Heart left ventricle (tissue), 13 donors: Measurements from ENCODE around the gene GAMT.

Source experiments
- POLR2A ChIP-seq, 2 donors: fragments of 450-650 bp; IDR thresholded peaks; one replicate each; pipeline ENCODE4 v1.6.1; 2017; ENCODE audit warnings: antibody characterized with exemption in 2 of 2, mild to moderate bottlenecking in 2 of 2, moderate library complexity in 2 of 2
- TF ChIP-seq, protein P1 (sequence below), 12 donors: fragments of 200-600 bp; sonication (generic) in 4 of 12; IDR thresholded peaks; one replicate each; pipeline versions ENCODE4 v1.5.0 to v1.8.0; 2018 to 2022; ENCODE audit warnings: antibody characterized with exemption in 12 of 12, mild to moderate bottlenecking in 5 of 12
- donor health status: ischemic (EF 13 %, LVEDD 7.1; RV severe dilation, severe dysfunction).
- donor health status: DM: no; HTN: yes; CAD: no.
- donor health status: DM: no; HTN: no; CAD: no.
- donor health status: ischemic (EF 25% LVEDD 6.9; RV normal size, moderate dysfunction).
- donor health status: ischemic (EF 25% LVEDD 5.7; RV mildly dilated, moderate dysfunction).
- donor health status: ischemic (EF 35%, LVEDD 5.7; RV mildly dilated, moderate dysfunction).
- donor health status: nonischemic (EF 11% LVEDD 7.7; RV severe dilation, severe dysfunction).
- donor health status: DM: yes; HTN: yes; CAD: no.
- donor health status: PGD.
- donor health status: ischemic (EF 29% LVEDD 5.4; RV normal size, mild dysfunction).
- donor health status: nonischemic (EF 23%, LVEDD 6.1; RV moderate dilation, normal function).

DNA sequence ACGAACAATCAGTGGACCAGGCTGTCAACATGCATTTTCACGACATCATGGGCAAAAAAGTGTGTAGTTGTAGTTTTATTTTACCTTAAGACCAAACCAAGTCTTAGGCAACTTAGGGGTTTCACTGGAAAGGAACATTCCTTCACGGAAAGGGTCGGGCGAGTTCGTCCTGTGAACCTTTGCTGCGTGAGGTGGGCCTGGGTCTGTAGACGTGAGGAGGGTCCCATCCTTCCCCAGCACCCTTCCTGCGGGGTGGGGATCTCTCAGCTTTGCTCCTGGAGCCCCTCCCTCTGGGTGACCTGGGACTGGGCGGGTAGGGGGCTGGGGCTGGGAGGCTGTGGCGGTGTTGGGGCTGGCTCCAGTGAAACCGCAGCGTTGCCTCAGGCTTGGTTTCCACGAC is 24.6 kb upstream of the GAMT start:
- TF ChIP-seq POLR2A (IDR thresholded peaks at IDR 0.05), result no peak
- TF ChIP-seq, protein P1, sequence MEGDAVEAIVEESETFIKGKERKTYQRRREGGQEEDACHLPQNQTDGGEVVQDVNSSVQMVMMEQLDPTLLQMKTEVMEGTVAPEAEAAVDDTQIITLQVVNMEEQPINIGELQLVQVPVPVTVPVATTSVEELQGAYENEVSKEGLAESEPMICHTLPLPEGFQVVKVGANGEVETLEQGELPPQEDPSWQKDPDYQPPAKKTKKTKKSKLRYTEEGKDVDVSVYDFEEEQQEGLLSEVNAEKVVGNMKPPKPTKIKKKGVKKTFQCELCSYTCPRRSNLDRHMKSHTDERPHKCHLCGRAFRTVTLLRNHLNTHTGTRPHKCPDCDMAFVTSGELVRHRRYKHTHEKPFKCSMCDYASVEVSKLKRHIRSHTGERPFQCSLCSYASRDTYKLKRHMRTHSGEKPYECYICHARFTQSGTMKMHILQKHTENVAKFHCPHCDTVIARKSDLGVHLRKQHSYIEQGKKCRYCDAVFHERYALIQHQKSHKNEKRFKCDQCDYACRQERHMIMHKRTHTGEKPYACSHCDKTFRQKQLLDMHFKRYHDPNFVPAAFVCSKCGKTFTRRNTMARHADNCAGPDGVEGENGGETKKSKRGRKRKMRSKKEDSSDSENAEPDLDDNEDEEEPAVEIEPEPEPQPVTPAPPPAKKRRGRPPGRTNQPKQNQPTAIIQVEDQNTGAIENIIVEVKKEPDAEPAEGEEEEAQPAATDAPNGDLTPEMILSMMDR (IDR thresholded peaks at IDR 0.05), result no peak
